ENCODE data around the gene CMTM2. TPM values are rescaled to one million over a fixed set of nuclear protein-coding genes. Genes with fewer than 3 reads are reported as not detected.
A peak's percentile ranks its signal among the peaks of the same experiment; 100 is the strongest.

Gene CMTM2
- total and polyA plus RNA-seq, 7 experiments from 2014 or later = 0.58 to 1.8 (median 0.81) TPM; not detected in 4

GRCh38 chr16:66585481-66586239, 6.4 kb downstream of the CMTM2 start:
- Histone ChIP-seq H3K27ac (ENCODE audit: low read depth, low read length) (no peak overlapping the region), H3K27me3 (ENCODE audit: control insufficient read depth in 2 of 2, insufficient read depth in 2 of 2, low read length in 2 of 2) (no peaks in the 10 kb centered on the region), H3K9me3 (ENCODE audit: control insufficient read depth in 2 of 3, low read length in 3 of 3) (no peaks in the 10 kb centered on the region), H3K36me3 (ENCODE audit: control insufficient read depth in 2 of 3, insufficient read depth in 3 of 3, low read length in 3 of 3) (no peaks in the 10 kb centered on the region), H3K4me3 (ENCODE audit: low read length) (no peak overlapping the region), H3K4me1 (ENCODE audit: control insufficient read depth in 2 of 2, insufficient read depth in 2 of 2, low read length in 2 of 2) (peaks cover 3 to 7% of the 10 kb centered on the region in 2 donors)
- Mint-ChIP-seq H3K36me3 (peaks cover 0 to 6% (median 0%) of the 10 kb centered on the region in 5 donors), H3K4me1 (peaks cover 26 to 53% (median 40%) of the 10 kb centered on the region in 7 donors), H3K27me3 (peaks cover 0 to 5% (median 0%) of the 10 kb centered on the region in 5 donors), H3K27ac (peak overlapping the region in 3 of 9 donors; percentile 4 to 15 (median 11)), H3K4me3 (peak overlapping the region in 3 of 10 donors; percentile 13 to 48 (median 22)), H3K9me3 (no peaks in the 10 kb centered on the region)
- DNase-seq (no peak), ATAC-seq (peak; percentile 22)
- intact Hi-C loops (cut with micrococcal nuclease) = no loop called here
- CTCF ChIA-PET = interaction anchor here (0.7 to 1.4 kb wide), 4 partner anchors 12 to 23 kb away, joined by 3 to 4 read pairs (median 4); no protein-coding TSS in a partner anchor
- POLR2A ChIA-PET = interaction anchor here (0.7 to 1.2 kb wide), 3 partner anchors 16 to 19 kb away, joined by 4 to 9 read pairs (median 5); partner anchors contain the start of gene CMTM3

- POLR2A ChIA-PET = interaction anchor here (0.6 to 1.5 kb wide), 3 partner anchors 13 to 69 kb away, joined by 3 to 4 read pairs (median 4); no protein-coding TSS in a partner anchor
- Histone ChIP-seq H3K9me3 (ENCODE audit: control insufficient read depth in 2 of 3, low read length in 3 of 3) (no peaks in the 10 kb centered on the region), H3K27me3 (ENCODE audit: control insufficient read depth in 2 of 2, insufficient read depth in 2 of 2, low read length in 2 of 2) (no peaks in the 10 kb centered on the region), H3K36me3 (ENCODE audit: control insufficient read depth in 2 of 3, insufficient read depth in 3 of 3, low read length in 3 of 3) (no peaks in the 10 kb centered on the region), H3K4me3 (ENCODE audit: low read length) (no peak overlapping the region), H3K27ac (ENCODE audit: low read depth, low read length) (no peak overlapping the region), H3K4me1 (ENCODE audit: control insufficient read depth in 2 of 2, insufficient read depth in 2 of 2, low read length in 2 of 2) (peaks cover 6 to 7% of the 10 kb centered on the region in 2 donors)
- Mint-ChIP-seq H3K27me3 (peaks cover 0 to 2% (median 0%) of the 10 kb centered on the region in 5 donors), H3K36me3 (peaks cover 0 to 2% (median 0%) of the 10 kb centered on the region in 5 donors), H3K4me3 (peak overlapping the region; percentile 39 to 89 (median 78)), H3K4me1 (peaks cover 27 to 51% (median 39%) of the 10 kb centered on the region in 7 donors), H3K9me3 (no peaks in the 10 kb centered on the region), H3K27ac (peak overlapping the region in 7 of 9 donors; percentile 65 to 90 (median 78))
- intact Hi-C loops (cut with micrococcal nuclease) = no loop called here
- ATAC-seq (no peak), DNase-seq (no peak)
- CTCF ChIA-PET = interaction anchor here (0.6 to 2.0 kb wide), 6 partner anchors 9 to 122 kb away, joined by 3 to 10 read pairs (median 4); partner anchors contain the start of genes CKLF and CMTM2
Observed at GRCh38 chr16:66587881-66588600, 8.8 kb downstream of the CMTM2 start.

- no peaks in the 10 kb centered on the region for H3K36me3 ChIP-seq (ENCODE audit: control insufficient read depth in 2 of 3, insufficient read depth in 3 of 3, low read length in 3 of 3)
- no peak overlapping the region for H3K4me3 ChIP-seq (ENCODE audit: low read length)
- POLR2A ChIA-PET = interaction anchor here (0.6 to 2.4 kb wide), 9 partner anchors 10 to 104 kb away, joined by 3 to 16 read pairs (median 4); partner anchors contain the start of genes CKLF, CMTM2 and CMTM3
- intact Hi-C loops (cut with micrococcal nuclease) = loop anchor here (1.0 kb wide), 9 partner anchors 8 to 183 kb away; partner anchors contain the start of genes CKLF (in 1 of the 2) and CMTM3 (in 1 of the 2)
- ATAC-seq (peak; percentile 98), DNase-seq (peak; percentile 36 to 73 (median 60))
- peaks cover 0 to 2% (median 0%) of the 10 kb centered on the region in 5 donors for H3K36me3 Mint-ChIP-seq
- H3K4me1 Mint-ChIP-seq = peaks cover 27 to 51% (median 39%) of the 10 kb centered on the region in 7 donors
- peak overlapping the region; percentile 75 to 90 (median 83) for H3K27ac Mint-ChIP-seq
- H3K4me1 ChIP-seq (ENCODE audit: control insufficient read depth in 2 of 2, insufficient read depth in 2 of 2, low read length in 2 of 2) = peaks cover 6 to 7% of the 10 kb centered on the region in 2 donors
- H3K9me3 ChIP-seq (ENCODE audit: control insufficient read depth in 2 of 3, low read length in 3 of 3) = no peaks in the 10 kb centered on the region
- H3K27me3 Mint-ChIP-seq = peaks cover 0 to 2% (median 0%) of the 10 kb centered on the region in 5 donors
- no peak overlapping the region for H3K27ac ChIP-seq (ENCODE audit: low read depth, low read length)
- CTCF ChIA-PET = interaction anchor here (0.7 to 2.5 kb wide), 16 partner anchors 8 to 279 kb away, joined by 3 to 28 read pairs (median 4); partner anchors contain the start of genes CKLF and CMTM2
- peaks cover 0 to 3% (median 0%) of the 10 kb centered on the region in 11 donors for H3K9me3 Mint-ChIP-seq
- peak overlapping the region; percentile 73 to 96 (median 87) for H3K4me3 Mint-ChIP-seq
- no peaks in the 10 kb centered on the region for H3K27me3 ChIP-seq (ENCODE audit: control insufficient read depth in 2 of 2, insufficient read depth in 2 of 2, low read length in 2 of 2)
Observed at GRCh38 chr16:66588981-66589713, 9.9 kb downstream of the CMTM2 start.

- Mint-ChIP-seq H3K27ac (peak overlapping the region; percentile 70 to 90 (median 85)), H3K4me3 (peak overlapping the region; percentile 82 to 96 (median 88)), H3K27me3 (peaks cover 0 to 2% (median 0%) of the 10 kb centered on the region in 5 donors), H3K4me1 (peaks cover 27 to 57% (median 39%) of the 10 kb centered on the region in 7 donors), H3K36me3 (peaks cover 0 to 2% (median 0%) of the 10 kb centered on the region in 5 donors), H3K9me3 (peaks cover 0 to 3% (median 0%) of the 10 kb centered on the region in 11 donors)
- Histone ChIP-seq H3K27me3 (ENCODE audit: control insufficient read depth in 2 of 2, insufficient read depth in 2 of 2, low read length in 2 of 2) (no peaks in the 10 kb centered on the region), H3K36me3 (ENCODE audit: control insufficient read depth in 2 of 3, insufficient read depth in 3 of 3, low read length in 3 of 3) (no peaks in the 10 kb centered on the region), H3K4me1 (ENCODE audit: control insufficient read depth in 2 of 2, insufficient read depth in 2 of 2, low read length in 2 of 2) (peaks cover 6 to 7% of the 10 kb centered on the region in 2 donors), H3K9me3 (ENCODE audit: control insufficient read depth in 2 of 3, low read length in 3 of 3) (no peaks in the 10 kb centered on the region), H3K4me3 (ENCODE audit: low read length) (peak overlapping the region; percentile 63), H3K27ac (ENCODE audit: low read depth, low read length) (no peak overlapping the region)
- DNase-seq = peak in 8 of 9 donors; percentile 32 to 54 (median 43)
- intact Hi-C loops (cut with micrococcal nuclease) = loop anchor here in 1 of 2 donors (1.0 kb wide), 3 partner anchors 14 to 68 kb away; partner anchors contain the start of genes CKLF and CMTM3
- POLR2A ChIA-PET = interaction anchor here (0.9 to 2.4 kb wide), 6 partner anchors 9 to 182 kb away, joined by 3 to 16 read pairs (median 5); partner anchors contain the start of genes CMTM2 and CMTM3
- ATAC-seq = peak; percentile 43
- CTCF ChIA-PET = interaction anchor here (0.7 to 2.5 kb wide), 13 partner anchors 9 to 278 kb away, joined by 3 to 28 read pairs (median 3); no protein-coding TSS in a partner anchor
Observed at GRCh38 chr16:66590322-66590721, 11.1 kb downstream of the CMTM2 start.

- Histone ChIP-seq H3K27me3 (ENCODE audit: control insufficient read depth in 2 of 2, insufficient read depth in 2 of 2, low read length in 2 of 2) (no peaks in the 10 kb centered on the region), H3K27ac (ENCODE audit: low read depth, low read length) (no peak overlapping the region), H3K4me1 (ENCODE audit: control insufficient read depth in 2 of 2, insufficient read depth in 2 of 2, low read length in 2 of 2) (peaks cover 6 to 7% of the 10 kb centered on the region in 2 donors), H3K9me3 (ENCODE audit: control insufficient read depth in 2 of 3, low read length in 3 of 3) (no peaks in the 10 kb centered on the region), H3K4me3 (ENCODE audit: low read length) (no peak overlapping the region), H3K36me3 (ENCODE audit: control insufficient read depth in 2 of 3, insufficient read depth in 3 of 3, low read length in 3 of 3) (no peaks in the 10 kb centered on the region)
- peaks cover 0 to 2% (median 0%) of the 10 kb centered on the region in 5 donors for H3K36me3 Mint-ChIP-seq
- peak overlapping the region in 4 of 10 donors; percentile 83 to 96 (median 91) for H3K4me3 Mint-ChIP-seq
- peak overlapping the region in 4 of 9 donors; percentile 70 to 90 (median 87) for H3K27ac Mint-ChIP-seq
- DNase-seq = no peak
- peaks cover 24 to 52% (median 39%) of the 10 kb centered on the region in 7 donors for H3K4me1 Mint-ChIP-seq
- CTCF ChIA-PET = interaction anchor here (0.7 to 2.5 kb wide), 10 partner anchors 8 to 277 kb away, joined by 3 to 28 read pairs (median 4); no protein-coding TSS in a partner anchor
- POLR2A ChIA-PET = interaction anchor here (0.9 to 2.4 kb wide), 6 partner anchors 8 to 182 kb away, joined by 3 to 16 read pairs (median 5); partner anchors contain the start of genes CMTM2 and CMTM3
- peaks cover 0 to 2% (median 0%) of the 10 kb centered on the region in 5 donors for H3K27me3 Mint-ChIP-seq
- ATAC-seq = no peak
- intact Hi-C loops (cut with micrococcal nuclease) = no loop called here
- H3K9me3 Mint-ChIP-seq = peaks cover 0 to 3% (median 0%) of the 10 kb centered on the region in 11 donors
Observed at GRCh38 chr16:66591018-66591417, 11.8 kb downstream of the CMTM2 start.

Data from naive thymus-derived CD4-positive, alpha-beta T cell (primary cell).